Small intestine (tissue), 7 donors: ENCODE measurements around the gene SAMD7. TPM values are rescaled to one million over a fixed set of nuclear protein-coding genes. Genes with fewer than 3 reads are reported as not detected.
A peak's percentile ranks its signal among the peaks of the same experiment; 100 is the strongest.

Experiments
- DNase-seq, 2 donors: peaks; one replicate each; pipeline versions ENCODE4 v3.0.0 to v3.0.0-alpha.2; 2013
- FAIRE-seq: peaks from 2 replicates; lab custom pipeline; 2012; peaks lifted over from hg19 to GRCh38; lab: Jason Lieb, UNC
- H3K27ac ChIP-seq, 3 donors: one replicate each; pipeline ENCODE4 v1.5.1; 2013; ENCODE audit warnings: low read length in 2 of 3, mild to moderate bottlenecking in 2 of 3, control low read depth in 1 of 3, inconsistent platforms in 1 of 3, low read depth in 1 of 3, moderate library complexity in 1 of 3
- H3K27me3 ChIP-seq, 3 donors: one replicate each; pipeline ENCODE4 v1.6.1; 2013; ENCODE audit warnings: low read length in 3 of 3, inconsistent platforms in 1 of 3; ENCODE audit not compliant: control insufficient read depth in 3 of 3, insufficient read depth in 3 of 3
- H3K36me3 ChIP-seq, 3 donors: one replicate each; pipeline ENCODE4 v1.6.1; 2013; ENCODE audit warnings: low read length in 3 of 3, inconsistent platforms in 1 of 3, low read depth in 1 of 3, mild to moderate bottlenecking in 1 of 3, moderate library complexity in 1 of 3; ENCODE audit not compliant: control insufficient read depth in 3 of 3, insufficient read depth in 2 of 3
- H3K4me1 ChIP-seq, 3 donors: one replicate each; pipeline ENCODE4 v1.6.1; 2013; ENCODE audit warnings: low read length in 2 of 3, inconsistent platforms in 1 of 3, low read depth in 1 of 3, mild to moderate bottlenecking in 1 of 3, moderate library complexity in 1 of 3; ENCODE audit not compliant: control insufficient read depth in 3 of 3, insufficient read depth in 2 of 3
- H3K4me3 ChIP-seq, 3 donors: one replicate each; pipeline ENCODE4 v1.5.1; 2013; ENCODE audit warnings: low read length in 3 of 3, control low read depth in 1 of 3, inconsistent platforms in 1 of 3, low read depth in 1 of 3, mild to moderate bottlenecking in 1 of 3, moderate library complexity in 1 of 3
- H3K9me3 ChIP-seq, 2 donors: one replicate each; pipeline ENCODE4 v1.6.1; 2013; ENCODE audit warnings: low read depth in 1 of 2, low read length in 1 of 2; ENCODE audit not compliant: control insufficient read depth in 2 of 2, insufficient read depth in 1 of 2
- WGBS, 3 donors: extraction: QIAGEN DNeasy Blood & Tissue Kit; methylation state at CpG; one replicate each; pipeline ENCODE4 v1.1.7; 2013; 5-methylcytosine and 5-hydroxymethylcytosine counted together
- polyA plus RNA-seq, 4 donors: library from polyadenylated mRNA; stranded (reverse) in 3 of 4; unstranded in 1 of 4; fragments of 200-250 nt in 3 of 4; fragments of 120-200 nt in 1 of 4; gene quantifications; one replicate each; pipeline versions ENCODE4 v1.2.1 to v1.2.3, GENCODE V29; 2013
- donor health status: healthy with polysubstance abuse.
- donor health status: control.
- donor health status: control.
- donor health status: Bipolar disorder and iron deficiency.
- donor health status: healthy.

Gene SAMD7
- polyA plus RNA-seq, 4 donors = not detected

DNA sequence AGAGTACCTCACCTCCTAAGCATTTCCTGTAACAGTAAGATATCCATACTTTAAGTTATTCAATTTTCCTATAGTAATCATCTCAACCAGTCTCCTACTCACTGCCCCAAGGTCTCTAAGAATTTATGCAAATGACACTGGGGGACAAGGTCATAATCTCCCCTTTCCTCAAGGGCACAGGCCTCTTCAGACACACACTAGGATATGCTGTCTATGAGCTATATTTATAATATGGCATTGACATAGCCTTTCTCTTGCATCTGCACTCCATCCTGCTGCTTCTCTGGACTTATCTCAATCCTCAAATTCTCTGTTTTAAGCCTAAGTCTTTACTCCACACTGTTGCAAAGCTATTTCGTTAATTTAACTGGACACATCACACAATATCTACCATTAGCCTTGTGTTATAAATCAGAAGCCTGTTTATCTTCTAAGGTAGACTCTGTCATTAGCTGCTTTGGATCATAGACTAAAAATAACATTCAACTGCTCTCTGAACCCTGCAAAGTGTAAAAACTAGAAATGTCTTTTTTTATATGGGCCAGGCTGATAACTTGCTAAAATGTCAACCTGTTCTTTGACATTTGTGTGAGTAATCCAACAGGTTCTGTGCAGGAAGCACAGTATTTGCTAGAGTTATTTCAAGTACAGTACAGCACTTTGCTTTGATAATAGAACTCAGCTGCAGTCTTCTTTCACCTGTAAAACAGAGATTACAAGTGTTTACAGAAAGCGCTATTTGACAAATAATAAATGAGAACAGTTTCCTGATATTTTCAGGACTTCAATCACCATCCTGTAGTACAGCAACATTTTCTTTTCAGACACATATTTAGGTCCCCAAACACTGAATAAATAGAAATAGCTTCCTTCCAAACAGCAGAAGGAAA, 37.4 kb downstream of the SAMD7 start:
- Histone ChIP-seq H3K36me3 (no peaks in the 10 kb centered on the region), H3K9me3 (no peaks in the 10 kb centered on the region), H3K4me1 (peaks cover 0 to 17% (median 0%) of the 10 kb centered on the region in 3 donors), H3K4me3 (no peak overlapping the region), H3K27me3 (no peaks in the 10 kb centered on the region), H3K27ac (peak overlapping the region in 1 of 3 donors; percentile 13)
- WGBS, 3 donors = 20 to 39% (median 31%) methylated on average over 2 of the region's 2 CpGs
- DNase-seq (peak in 1 of 2 donors; percentile 54), FAIRE-seq (no peak)

DNA sequence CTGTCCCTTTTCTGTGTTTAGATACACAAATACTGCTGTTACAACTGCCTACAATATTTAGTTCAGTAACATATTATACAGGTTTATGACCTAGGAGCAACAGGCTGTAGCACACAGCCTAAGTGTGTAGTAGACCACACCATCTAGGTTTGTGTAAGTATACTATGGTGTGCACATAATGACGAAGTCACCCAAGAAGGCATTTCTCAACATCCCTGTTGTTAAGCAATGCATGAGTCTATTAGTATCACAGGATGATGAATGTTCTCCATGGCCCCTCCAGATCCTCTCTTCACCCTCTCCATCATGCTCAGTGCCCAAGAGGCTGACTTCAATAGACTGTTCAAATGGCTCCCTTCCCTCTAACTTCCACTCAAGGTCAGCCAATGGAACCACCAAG, 40.7 kb downstream of the SAMD7 start:
- Histone ChIP-seq H3K36me3 (no peaks in the 10 kb centered on the region), H3K27me3 (no peaks in the 10 kb centered on the region), H3K4me1 (peaks cover 0 to 17% (median 0%) of the 10 kb centered on the region in 3 donors), H3K27ac (no peak overlapping the region), H3K9me3 (peaks cover 0 to 4% of the 10 kb centered on the region in 2 donors), H3K4me3 (no peak overlapping the region)
- DNase-seq (no peak), FAIRE-seq (no peak)
- 94 to 100% (median 100%) methylated on average over 1 of the region's 1 CpG for WGBS, 3 donors

DNA sequence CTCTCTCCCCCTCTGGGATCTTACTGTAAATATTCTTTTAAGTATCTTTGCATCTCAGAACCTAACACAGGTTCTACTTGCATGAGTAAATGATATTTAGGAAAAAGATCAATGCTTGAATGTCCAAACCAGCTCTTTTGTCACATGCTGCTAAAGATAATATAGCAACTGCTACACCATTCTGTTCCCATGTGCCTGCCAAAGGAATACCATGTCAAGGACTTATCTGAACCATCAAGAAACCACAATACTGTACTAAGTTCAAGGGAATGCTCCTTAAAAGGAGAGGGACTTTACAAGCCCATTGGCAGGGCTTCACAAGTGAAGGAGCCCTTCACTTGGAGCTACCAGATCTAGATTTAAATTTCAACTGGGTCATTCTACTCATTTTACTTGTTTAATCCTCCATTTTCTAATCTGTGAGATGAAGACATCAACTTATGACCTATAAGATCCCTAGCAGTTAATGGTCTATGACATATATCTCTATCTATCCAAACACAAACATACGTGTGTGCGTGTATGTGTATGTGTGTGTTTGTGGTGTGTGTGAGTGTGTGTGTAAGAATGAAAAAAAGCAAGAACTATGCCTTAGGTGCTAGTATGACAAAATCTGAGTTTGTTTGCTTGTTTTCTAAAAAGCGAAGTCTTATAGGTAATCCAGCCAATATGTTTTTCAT, 42.2 kb downstream of the SAMD7 start:
- H3K4me1 ChIP-seq = peaks cover 0 to 10% (median 0%) of the 10 kb centered on the region in 3 donors
- FAIRE-seq = no peak
- 91 to 94% (median 92%) methylated on average over 3 of the region's 3 CpGs for WGBS, 3 donors

DNA sequence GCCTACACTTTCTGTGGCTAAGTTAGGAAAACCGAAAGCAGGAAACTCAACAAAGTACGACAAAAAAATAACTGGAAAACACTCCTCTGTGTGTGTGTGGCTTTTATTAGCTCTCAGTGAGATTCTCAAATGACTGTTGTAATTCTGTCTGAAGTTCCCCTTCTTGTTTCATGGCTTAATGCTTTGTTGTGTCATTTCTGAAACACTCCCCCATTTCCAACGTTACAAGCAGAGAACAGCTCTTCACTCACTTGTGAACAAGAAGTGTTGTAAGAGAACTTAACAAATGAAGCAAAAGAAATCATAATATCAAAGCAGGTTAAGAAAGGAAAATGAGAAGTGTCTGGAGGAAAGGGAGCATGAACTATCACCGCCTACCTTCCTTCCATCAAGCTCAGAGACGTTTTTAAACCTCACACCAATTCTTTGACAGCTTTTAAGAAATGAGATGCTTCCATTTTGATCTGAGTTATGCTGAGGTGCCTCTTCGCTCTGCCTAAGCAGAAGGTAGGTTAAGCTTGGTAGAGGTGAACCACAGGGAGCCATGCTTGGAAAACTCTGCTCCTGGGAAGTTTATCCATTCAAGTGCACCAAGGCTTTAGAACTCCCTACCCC, 42.9 kb downstream of the SAMD7 start:
- H3K4me3 ChIP-seq = no peak overlapping the region
- 66 to 72% (median 70%) methylated on average over 6 of the region's 6 CpGs for WGBS, 3 donors
- peaks cover 0 to 3% (median 0%) of the 10 kb centered on the region in 3 donors for H3K27me3 ChIP-seq
- DNase-seq (no peak), FAIRE-seq (no peak)
- H3K4me1 ChIP-seq = peaks cover 0 to 5% (median 0%) of the 10 kb centered on the region in 3 donors
- no peaks in the 10 kb centered on the region for H3K36me3 ChIP-seq
- peaks cover 0 to 4% of the 10 kb centered on the region in 2 donors for H3K9me3 ChIP-seq
- H3K27ac ChIP-seq = no peak overlapping the region

More for the DNA sequence above, 42.2 kb downstream of the SAMD7 start:
- H3K36me3 ChIP-seq = no peaks in the 10 kb centered on the region
- no peak overlapping the region for H3K4me3 ChIP-seq
- H3K9me3 ChIP-seq = peaks cover 0 to 4% of the 10 kb centered on the region in 2 donors
- no peak for DNase-seq
- no peak overlapping the region for H3K27ac ChIP-seq
- H3K27me3 ChIP-seq = peaks cover 0 to 3% (median 0%) of the 10 kb centered on the region in 3 donors

DNA sequence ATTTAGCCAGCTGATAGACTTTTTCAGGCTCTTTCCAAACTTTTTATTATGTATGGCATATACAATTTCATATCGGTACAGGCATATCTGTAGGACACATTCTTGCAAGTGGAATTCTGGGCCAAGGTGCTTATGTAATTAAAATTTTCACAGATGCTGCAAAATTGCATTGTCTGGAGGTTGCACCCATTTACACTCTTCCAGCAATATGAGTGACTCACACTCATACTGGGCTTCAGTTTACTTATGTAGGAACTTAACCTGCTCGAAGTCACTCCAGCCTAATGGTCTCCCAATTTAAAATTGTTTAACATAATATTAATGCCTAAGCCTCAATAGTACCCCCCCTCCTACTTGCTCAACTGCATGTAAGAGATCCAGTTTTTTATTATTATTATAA, 44.0 kb downstream of the SAMD7 start:
- FAIRE-seq (no peak), DNase-seq (no peak)
- Histone ChIP-seq H3K4me1 (no peaks in the 10 kb centered on the region), H3K27me3 (peaks cover 0 to 3% (median 0%) of the 10 kb centered on the region in 3 donors), H3K9me3 (peaks cover 0 to 4% of the 10 kb centered on the region in 2 donors), H3K27ac (no peak overlapping the region), H3K36me3 (no peaks in the 10 kb centered on the region), H3K4me3 (no peak overlapping the region)
- WGBS, 3 donors = 85 to 90% (median 88%) methylated on average over 2 of the region's 2 CpGs

DNA sequence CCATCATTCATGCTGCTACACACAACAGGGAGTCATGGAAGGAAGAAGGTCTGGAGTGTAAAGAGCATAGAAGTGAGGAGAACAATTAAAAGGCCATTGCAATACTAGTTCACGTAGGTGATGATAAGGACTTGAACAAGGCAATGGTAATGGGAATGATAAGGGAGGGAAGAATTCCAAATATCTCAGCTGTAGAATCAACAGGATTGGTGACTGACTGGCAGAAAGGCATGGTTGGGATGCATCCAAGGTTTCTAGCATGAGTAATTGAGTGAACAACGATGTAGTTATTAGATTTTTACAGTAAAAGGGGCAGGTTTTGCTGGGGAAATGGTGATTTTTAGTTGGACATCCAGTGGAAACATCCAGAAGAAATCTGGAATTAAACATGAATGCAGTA, 52.8 kb downstream of the SAMD7 start:
- 45 to 69% (median 49%) methylated on average over 2 of the region's 2 CpGs for WGBS, 3 donors
- H3K9me3 ChIP-seq = no peaks in the 10 kb centered on the region
- H3K4me1 ChIP-seq = peaks cover 0 to 5% (median 0%) of the 10 kb centered on the region in 3 donors
- DNase-seq (no peak), FAIRE-seq (no peak)
- H3K4me3 ChIP-seq = no peak overlapping the region
- no peaks in the 10 kb centered on the region for H3K27me3 ChIP-seq
- H3K36me3 ChIP-seq = no peaks in the 10 kb centered on the region
- no peak overlapping the region for H3K27ac ChIP-seq

DNA sequence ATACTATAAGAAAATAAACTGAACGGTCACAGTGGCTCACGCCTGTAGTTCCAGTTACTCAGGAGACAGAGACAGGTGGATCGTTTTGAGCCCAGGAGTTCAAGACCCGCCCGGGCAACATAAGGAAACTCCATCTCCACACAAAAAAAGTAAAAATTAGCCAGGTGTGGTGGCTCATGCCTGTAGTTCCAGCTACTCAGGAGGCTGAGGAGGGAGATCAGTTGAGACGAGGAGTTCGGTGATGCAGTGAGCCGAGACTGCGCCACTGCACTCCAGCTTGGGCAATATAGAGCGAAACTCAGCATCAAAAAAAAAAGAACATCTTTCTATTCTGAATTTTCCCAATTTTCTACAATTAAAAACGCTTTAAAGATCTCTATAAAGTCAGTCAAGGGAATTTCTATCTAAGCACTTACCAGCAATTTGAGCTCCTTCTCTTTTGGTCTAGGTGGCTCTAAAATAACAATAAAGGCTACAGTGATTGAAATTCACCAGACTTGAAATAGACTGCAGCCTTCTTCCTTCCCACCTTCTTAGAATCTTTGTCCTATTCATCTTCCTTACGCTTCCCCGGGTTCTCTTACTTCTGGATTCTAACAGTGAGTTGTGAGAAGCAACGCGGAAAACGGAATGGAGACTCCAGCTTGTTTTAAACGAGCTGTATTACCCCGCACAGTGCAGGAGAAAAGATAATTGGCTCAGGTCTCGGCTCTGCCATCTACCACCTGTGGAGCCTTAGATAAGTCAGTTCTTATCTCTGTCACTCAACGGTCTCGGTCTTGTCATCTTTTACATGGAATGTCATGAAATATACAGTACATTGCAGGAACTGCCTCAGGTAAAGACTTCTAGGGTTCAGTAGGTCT, 54.4 kb downstream of the SAMD7 start:
- WGBS, 3 donors = 31 to 62% (median 42%) methylated on average over 21 of the region's 21 CpGs
- no peak for FAIRE-seq
- no peak for DNase-seq

More for the DNA sequence above, 54.4 kb downstream of the SAMD7 start:
- no peaks in the 10 kb centered on the region for H3K27me3 ChIP-seq
- H3K9me3 ChIP-seq = no peaks in the 10 kb centered on the region
- H3K4me1 ChIP-seq = peaks cover 0 to 5% (median 0%) of the 10 kb centered on the region in 3 donors
- H3K36me3 ChIP-seq = no peaks in the 10 kb centered on the region
- peak overlapping the region; percentile 74 to 94 (median 88) for H3K27ac ChIP-seq
- peak overlapping the region; percentile 82 to 95 (median 88) for H3K4me3 ChIP-seq
